RWPE1 (cell line): ENCODE results near the gene IMPG1.

ENCODE experiments used
- CTCF ChIA-PET: fragments of 350-600 bp; sonication (Branson Sonifier 250); formaldehyde crosslinking; extraction: SDS; loops from one replicate; lab custom pipeline; 2021; lab: Yijun Ruan, JAX
- POLR2A ChIA-PET: fragments of 400-600 bp; formaldehyde crosslinking; extraction: SDS; loops from one replicate; lab custom pipeline; 2020; ENCODE audit warnings: antibody characterized with exemption; ENCODE audit not compliant: low non-redundant PET; lab: Yijun Ruan, JAX
- DNase-seq: peaks from one replicate; pipeline ENCODE4 v3.0.0; 2012; ENCODE audit warnings: low spot score
- H3K27ac ChIP-seq: fragments of 450-650 bp; 2 replicates; pipeline ENCODE4 v1.5.1; 2017
- CTCF ChIP-seq: fragments of 450-650 bp; conservative IDR thresholded peaks from 2 replicates; pipeline ENCODE4 v1.5.1; 2017; ENCODE audit warnings: low read depth, mild to moderate bottlenecking

Gene IMPG1

GRCh38 chr6:75934643-75935472 lies 137.6 kb downstream of the IMPG1 start:
- ChIA-PET CTCF (interaction anchor here (0.6 to 2.6 kb wide), 9 partner anchors 8 to 1244 kb away, joined by 3 to 11 read pairs (median 3); no protein-coding TSS in a partner anchor), POLR2A (no interaction called here)
- peak; percentile 78 for TF ChIP-seq CTCF
- no peak overlapping the region for H3K27ac ChIP-seq
- peak; percentile 74 for DNase-seq

GRCh38 chr6:75933387-75933975 lies 139.0 kb downstream of the IMPG1 start:
- H3K27ac ChIP-seq = no peak overlapping the region
- ChIA-PET POLR2A (no interaction called here), CTCF (interaction anchor here (0.6 to 2.6 kb wide), 2 partner anchors 40 to 201 kb away, joined by 3 to 11 read pairs; no protein-coding TSS in a partner anchor)
- no peak for DNase-seq
- no peak for TF ChIP-seq CTCF

- no peak overlapping the region for H3K27ac ChIP-seq
- ChIA-PET CTCF (interaction anchor here (0.6 to 1.2 kb wide), 2 partner anchors 994 to 1616 kb away, joined by 3 read pairs; no protein-coding TSS in a partner anchor), POLR2A (no interaction called here)
- TF ChIP-seq CTCF = peak; percentile 38
- peak; percentile 9 for DNase-seq
Measured at GRCh38 chr6:75932067-75932466, 140.4 kb downstream of the IMPG1 start.

- ChIA-PET POLR2A (no interaction called here), CTCF (interaction anchor here (0.6 to 0.7 kb wide), 3 partner anchors 165 to 740 kb away, joined by 3 to 6 read pairs (median 4); no protein-coding TSS in a partner anchor)
- DNase-seq = no peak
- TF ChIP-seq CTCF = no peak
- no peak overlapping the region for H3K27ac ChIP-seq
Measured at GRCh38 chr6:75931011-75931680, 141.3 kb downstream of the IMPG1 start.

- CTCF ChIA-PET = interaction anchor here (0.6 kb wide), 1 partner anchor 9 kb away, joined by 3 read pairs; no protein-coding TSS in a partner anchor
- no peak overlapping the region for H3K27ac ChIP-seq
- no peak for DNase-seq
- TF ChIP-seq CTCF = no peak
- POLR2A ChIA-PET = no interaction called here
Measured at GRCh38 chr6:75926293-75927168, 145.9 kb downstream of the IMPG1 start.
